ENCODE measurements around the gene TNS1.

GRCh38 chr2:217846321-217846743, 156.5 kb downstream of the TNS1 start:
- TF ChIP-seq EZH2 (IDR thresholded peaks at IDR 0.05) (no peak), POLR2AphosphoS5 (IDR thresholded peaks at IDR 0.05; ENCODE audit: borderline replicate concordance, low read depth, low read length) (no peak)

All from SK-N-MC (cell line).